Stomach smooth muscle (tissue), 2 donors: ENCODE data around the gene SNX25.
"Not testable (repeated sequence)": the region's sequence is repeated elsewhere in the genome, so short reads cannot be mapped to it uniquely, and the experiment has no call there.

Experiments
- H3K27ac ChIP-seq: one replicate; pipeline ENCODE4 v1.7.0; 2013; ENCODE audit warnings: mild to moderate bottlenecking, low read length, inconsistent platforms
- H3K27me3 ChIP-seq, 2 donors: one replicate each; pipeline ENCODE4 v1.7.0; 2013; ENCODE audit warnings: low read length in 2 of 2; ENCODE audit not compliant: insufficient read depth in 2 of 2, control insufficient read depth in 1 of 2
- H3K36me3 ChIP-seq, 2 donors: one replicate each; pipeline ENCODE4 v1.7.0; 2013; ENCODE audit warnings: low read length in 2 of 2; ENCODE audit not compliant: control insufficient read depth in 2 of 2, insufficient read depth in 2 of 2
- H3K4me1 ChIP-seq: one replicate; pipeline ENCODE4 v1.7.0; 2013; ENCODE audit warnings: low read length; ENCODE audit not compliant: control insufficient read depth, insufficient read depth
- H3K4me3 ChIP-seq, 2 donors: one replicate each; pipeline ENCODE4 v1.7.0; 2013; ENCODE audit warnings: low read length in 2 of 2
- H3K9ac ChIP-seq, 2 donors: one replicate each; pipeline ENCODE4 v1.7.0; 2013; ENCODE audit warnings: low read length in 2 of 2, mild to moderate bottlenecking in 1 of 2
- H3K9me3 ChIP-seq, 2 donors: one replicate each; pipeline ENCODE4 v1.7.0; 2013; ENCODE audit warnings: low read length in 2 of 2; ENCODE audit not compliant: control insufficient read depth in 2 of 2
- donor health status: healthy.
- donor health status: Pancreatic carcinoma.

SNX25 gene

GRCh38 chr4:185205697-185206342 lies 3.6 kb upstream of the SNX25 start:
- no peaks in the 10 kb centered on the region for H3K27me3 ChIP-seq
- no peak overlapping the region for H3K9ac ChIP-seq
- no peaks in the 10 kb centered on the region for H3K9me3 ChIP-seq
- no peaks in the 10 kb centered on the region for H3K36me3 ChIP-seq
- no peak overlapping the region for H3K27ac ChIP-seq
- H3K4me3 ChIP-seq = no peak overlapping the region
- peaks cover 16% of the 10 kb centered on the region for H3K4me1 ChIP-seq

- Histone ChIP-seq H3K36me3 (no peaks in the 10 kb centered on the region), H3K9me3 (no peaks in the 10 kb centered on the region), H3K4me1 (peaks cover 28% of the 10 kb centered on the region), H3K4me3 (no peak overlapping the region), H3K27me3 (no peaks in the 10 kb centered on the region), H3K27ac (no peak overlapping the region), H3K9ac (no peak overlapping the region)
Measured at GRCh38 chr4:185207466-185207865, 1.9 kb upstream of the SNX25 start.

GRCh38 chr4:185209852-185210101 lies 379 bp downstream of the SNX25 start:
- H3K9me3 ChIP-seq, H3K27me3 ChIP-seq, H3K36me3 ChIP-seq: not testable (repeated sequence)
- Histone ChIP-seq H3K9ac (peak overlapping the region in 1 of 2 donors; percentile 87), H3K4me3 (peak overlapping the region; percentile 84 to 94), H3K27ac (peak overlapping the region; percentile 76), H3K4me1 (peaks cover 21% of the 10 kb centered on the region)

GRCh38 chr4:185210102-185210981 lies 944 bp downstream of the SNX25 start:
- no peaks in the 10 kb centered on the region for H3K9me3 ChIP-seq

GRCh38 chr4:185211035-185211434 lies 1.6 kb downstream of the SNX25 start:
- H3K4me1 ChIP-seq = peaks cover 20% of the 10 kb centered on the region
- H3K4me3 ChIP-seq = peak overlapping the region; percentile 84 to 94
- H3K36me3 ChIP-seq = no peaks in the 10 kb centered on the region
- H3K9ac ChIP-seq = peak overlapping the region; percentile 87 to 90
- H3K27me3 ChIP-seq = no peaks in the 10 kb centered on the region
- H3K9me3 ChIP-seq = no peaks in the 10 kb centered on the region
- H3K27ac ChIP-seq = peak overlapping the region; percentile 76

More at GRCh38 chr4:185210102-185210981, 944 bp downstream of the SNX25 start:
- Histone ChIP-seq H3K4me1 (peaks cover 20% of the 10 kb centered on the region), H3K27ac (peak overlapping the region; percentile 76), H3K9ac (peak overlapping the region; percentile 87 to 90), H3K36me3 (no peaks in the 10 kb centered on the region), H3K27me3 (no peaks in the 10 kb centered on the region), H3K4me3 (peak overlapping the region; percentile 84 to 94)

- Histone ChIP-seq H3K27me3 (no peaks in the 10 kb centered on the region), H3K9me3 (no peaks in the 10 kb centered on the region), H3K4me1 (peaks cover 20% of the 10 kb centered on the region), H3K36me3 (no peaks in the 10 kb centered on the region), H3K4me3 (peak overlapping the region; percentile 84 to 94), H3K27ac (no peak overlapping the region), H3K9ac (peak overlapping the region in 1 of 2 donors; percentile 87)
Measured at GRCh38 chr4:185211641-185212040, 2.2 kb downstream of the SNX25 start.

GRCh38 chr4:185212581-185212980 lies 3.2 kb downstream of the SNX25 start:
- Histone ChIP-seq H3K27me3 (no peaks in the 10 kb centered on the region), H3K4me1 (peaks cover 20% of the 10 kb centered on the region), H3K36me3 (no peaks in the 10 kb centered on the region), H3K4me3 (no peak overlapping the region), H3K27ac (no peak overlapping the region), H3K9ac (no peak overlapping the region), H3K9me3 (no peaks in the 10 kb centered on the region)

- no peaks in the 10 kb centered on the region for H3K36me3 ChIP-seq
- H3K9me3 ChIP-seq = no peaks in the 10 kb centered on the region
- H3K4me1 ChIP-seq = peaks cover 19% of the 10 kb centered on the region
- H3K4me3 ChIP-seq = no peak overlapping the region
- no peak overlapping the region for H3K9ac ChIP-seq
- H3K27me3 ChIP-seq = no peaks in the 10 kb centered on the region
- no peak overlapping the region for H3K27ac ChIP-seq
Measured at GRCh38 chr4:185213877-185214276, 4.5 kb downstream of the SNX25 start.

GRCh38 chr4:185215261-185215660 lies 5.9 kb downstream of the SNX25 start:
- Histone ChIP-seq H3K9me3 (no peaks in the 10 kb centered on the region), H3K27ac (no peak overlapping the region), H3K27me3 (no peaks in the 10 kb centered on the region), H3K36me3 (no peaks in the 10 kb centered on the region), H3K9ac (no peak overlapping the region), H3K4me3 (no peak overlapping the region), H3K4me1 (peaks cover 17% of the 10 kb centered on the region)

- Histone ChIP-seq H3K27ac (no peak overlapping the region), H3K4me3 (no peak overlapping the region), H3K9me3 (no peaks in the 10 kb centered on the region), H3K4me1 (peaks cover 2% of the 10 kb centered on the region), H3K9ac (no peak overlapping the region), H3K36me3 (no peaks in the 10 kb centered on the region), H3K27me3 (no peaks in the 10 kb centered on the region)
Measured at GRCh38 chr4:185217408-185217975, 8.1 kb downstream of the SNX25 start.

GRCh38 chr4:185218312-185218711 lies 8.9 kb downstream of the SNX25 start:
- Histone ChIP-seq H3K4me3 (no peak overlapping the region), H3K27ac (no peak overlapping the region), H3K36me3 (no peaks in the 10 kb centered on the region)

More at GRCh38 chr4:185218312-185218711, 8.9 kb downstream of the SNX25 start:
- no peaks in the 10 kb centered on the region for H3K9me3 ChIP-seq
- no peaks in the 10 kb centered on the region for H3K27me3 ChIP-seq
- H3K4me1 ChIP-seq = peaks cover 2% of the 10 kb centered on the region
- no peak overlapping the region for H3K9ac ChIP-seq
